Erythroblast (primary cell): ENCODE measurements around the gene GPC3.

Experiments
- GATA1 ChIP-seq: IDR thresholded peaks from 2 replicates; pipeline ENCODE4 v1.6.1; 2011; ENCODE audit warnings: low read depth, mild to moderate bottlenecking, control low read depth, low read length, moderate library complexity
- POLR2A ChIP-seq: IDR thresholded peaks from 2 replicates; pipeline ENCODE4 v1.6.1; 2011; ENCODE audit warnings: mild to moderate bottlenecking, low read length

DNA sequence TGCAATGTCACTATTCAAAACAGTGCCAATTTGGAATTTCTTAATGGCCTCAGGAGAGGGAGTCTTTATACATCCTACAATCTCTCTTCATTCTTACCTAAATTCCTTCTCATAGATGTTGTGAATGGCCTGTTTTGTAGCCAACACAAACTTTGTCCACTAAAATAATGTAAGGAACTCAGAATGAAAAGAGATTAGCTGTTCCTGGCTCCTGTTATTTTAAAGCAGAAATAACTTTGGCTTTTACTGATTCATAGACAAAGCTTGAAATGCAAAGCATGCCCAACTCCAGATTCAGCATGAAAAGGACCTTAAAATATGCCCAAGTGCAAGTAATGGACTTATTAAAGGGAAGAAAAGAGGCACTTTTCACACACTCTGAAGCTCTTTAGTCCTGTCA is 424.1 kb downstream of the GPC3 start:
- no peak for TF ChIP-seq POLR2A
- no peak for TF ChIP-seq GATA1
